Measurements from ENCODE around the gene CTBS. TPM values are rescaled to one million over a fixed set of nuclear protein-coding genes. Genes with fewer than 3 reads are reported as not detected.

Gene CTBS
- total RNA-seq, 1 experiment from 2014 or later, result 18.2 TPM

GRCh38 chr1:84570436-84571149 lies 3.6 kb downstream of the CTBS start:
- no peak for DNase-seq
- Mint-ChIP-seq H3K27me3 (ENCODE audit: unreplicated experiment) (no peaks in the 10 kb centered on the region), H3K36me3 (ENCODE audit: insufficient read depth, unreplicated experiment) (peaks cover 22% of the 10 kb centered on the region), H3K4me1 (ENCODE audit: low read depth, unreplicated experiment) (peaks cover 27% of the 10 kb centered on the region), H3K4me3 (ENCODE audit: low read depth, unreplicated experiment) (no peak overlapping the region), H3K9me3 (ENCODE audit: low read depth, unreplicated experiment) (no peaks in the 10 kb centered on the region), H3K27ac (ENCODE audit: unreplicated experiment) (no peak overlapping the region)
- BruUV-seq (replicated peaks), result no TSS peak
- intact Hi-C loops (cut with micrococcal nuclease; ENCODE audit: unreplicated experiment), result loop anchor here (5.0 to 10.0 kb wide), 2 partner anchors 63 to 184 kb away; partner anchors contain the start of genes GNG5 and SPATA1
- TF ChIP-seq CTCF (IDR thresholded peaks at IDR 0.05; ENCODE audit: unreplicated experiment), result no peak
- CTCF ChIA-PET, result no interaction called here

- peaks cover 17% of the 10 kb centered on the region for H3K36me3 Mint-ChIP-seq (ENCODE audit: insufficient read depth, unreplicated experiment)
- BruUV-seq (replicated peaks), result no TSS peak
- H3K9me3 Mint-ChIP-seq (ENCODE audit: low read depth, unreplicated experiment), result no peaks in the 10 kb centered on the region
- no peak for TF ChIP-seq CTCF (IDR thresholded peaks at IDR 0.05; ENCODE audit: unreplicated experiment)
- no peak for DNase-seq
- peaks cover 19% of the 10 kb centered on the region for H3K4me1 Mint-ChIP-seq (ENCODE audit: low read depth, unreplicated experiment)
- CTCF ChIA-PET, result interaction anchor here (0.6 kb wide), 1 partner anchor 9 kb away, joined by 5 read pairs; no protein-coding TSS in a partner anchor
- intact Hi-C loops (cut with micrococcal nuclease; ENCODE audit: unreplicated experiment), result no loop called here
- H3K27me3 Mint-ChIP-seq (ENCODE audit: unreplicated experiment), result no peaks in the 10 kb centered on the region
- H3K27ac Mint-ChIP-seq (ENCODE audit: unreplicated experiment), result no peak overlapping the region
- H3K4me3 Mint-ChIP-seq (ENCODE audit: low read depth, unreplicated experiment), result no peak overlapping the region
These were observed 5.0 kb downstream of the CTBS start for GRCh38 chr1:84569216-84569615.

- H3K4me1 Mint-ChIP-seq (ENCODE audit: low read depth, unreplicated experiment), result no peaks in the 10 kb centered on the region
- H3K27me3 Mint-ChIP-seq (ENCODE audit: unreplicated experiment), result no peaks in the 10 kb centered on the region
These were observed 23.4 kb downstream of the CTBS start for GRCh38 chr1:84550826-84551225.

GRCh38 chr1:84541679-84542078 lies 32.6 kb downstream of the CTBS start:
- Mint-ChIP-seq H3K4me1 (ENCODE audit: low read depth, unreplicated experiment) (no peaks in the 10 kb centered on the region), H3K4me3 (ENCODE audit: low read depth, unreplicated experiment) (no peak overlapping the region), H3K9me3 (ENCODE audit: low read depth, unreplicated experiment) (no peaks in the 10 kb centered on the region), H3K36me3 (ENCODE audit: insufficient read depth, unreplicated experiment) (no peaks in the 10 kb centered on the region), H3K27me3 (ENCODE audit: unreplicated experiment) (no peaks in the 10 kb centered on the region), H3K27ac (ENCODE audit: unreplicated experiment) (no peak overlapping the region)
- TF ChIP-seq CTCF (IDR thresholded peaks at IDR 0.05; ENCODE audit: unreplicated experiment), result no peak
- CTCF ChIA-PET, result no interaction called here
- DNase-seq, result no peak
- BruUV-seq (replicated peaks), result no TSS peak
- intact Hi-C loops (cut with micrococcal nuclease; ENCODE audit: unreplicated experiment), result loop anchor here (1.0 to 5.0 kb wide), 2 partner anchors 99 to 399 kb away; partner anchors contain the start of gene PRKACB

More at GRCh38 chr1:84550826-84551225, 23.4 kb downstream of the CTBS start:
- no peak for TF ChIP-seq CTCF (IDR thresholded peaks at IDR 0.05; ENCODE audit: unreplicated experiment)
- CTCF ChIA-PET, result no interaction called here
- no peak overlapping the region for H3K27ac Mint-ChIP-seq (ENCODE audit: unreplicated experiment)
- no peak overlapping the region for H3K4me3 Mint-ChIP-seq (ENCODE audit: low read depth, unreplicated experiment)
- DNase-seq, result no peak
- no TSS peak for BruUV-seq (replicated peaks)
- intact Hi-C loops (cut with micrococcal nuclease; ENCODE audit: unreplicated experiment), result no loop called here
- H3K9me3 Mint-ChIP-seq (ENCODE audit: low read depth, unreplicated experiment), result no peaks in the 10 kb centered on the region
- no peaks in the 10 kb centered on the region for H3K36me3 Mint-ChIP-seq (ENCODE audit: insufficient read depth, unreplicated experiment)

Measured in Calu3 (cell line).